Mammary microvascular endothelial cell (primary cell): ENCODE data around the gene UEVLD. TPM values are rescaled to one million over a fixed set of nuclear protein-coding genes. Genes with fewer than 3 reads are reported as not detected.

Experiments
- total RNA-seq: library from RNA; depleted of rRNA; stranded (reverse); fragments of >200 nt; gene quantifications from 2 replicates; pipeline ENCODE4 v1.2.3, GENCODE V29; 2015

UEVLD gene
- 21.7 and 25.4 TPM in 2 replicates for total RNA-seq

GRCh38 chr11:18588297-18589252 lies at the start of gene UEVLD:
UEVLD (minus strand) TSS chr11:18588734; CDS start chr11:18588654, 80 bp downstream.

GRCh38 chr11:18634140-18635032 lies 45.9 kb upstream of the UEVLD start, which contains the start of gene SPTY2D1:
SPTY2D1 (minus strand) TSS chr11:18634342; CDS start chr11:18634257, 85 bp downstream.

GRCh38 chr11:18599739-18600230 lies 11.3 kb upstream of the UEVLD start, which contains the start of gene MISFA:
MISFA (plus strand) TSS chr11:18599789; CDS start chr11:18599929, 140 bp downstream.

DNA sequence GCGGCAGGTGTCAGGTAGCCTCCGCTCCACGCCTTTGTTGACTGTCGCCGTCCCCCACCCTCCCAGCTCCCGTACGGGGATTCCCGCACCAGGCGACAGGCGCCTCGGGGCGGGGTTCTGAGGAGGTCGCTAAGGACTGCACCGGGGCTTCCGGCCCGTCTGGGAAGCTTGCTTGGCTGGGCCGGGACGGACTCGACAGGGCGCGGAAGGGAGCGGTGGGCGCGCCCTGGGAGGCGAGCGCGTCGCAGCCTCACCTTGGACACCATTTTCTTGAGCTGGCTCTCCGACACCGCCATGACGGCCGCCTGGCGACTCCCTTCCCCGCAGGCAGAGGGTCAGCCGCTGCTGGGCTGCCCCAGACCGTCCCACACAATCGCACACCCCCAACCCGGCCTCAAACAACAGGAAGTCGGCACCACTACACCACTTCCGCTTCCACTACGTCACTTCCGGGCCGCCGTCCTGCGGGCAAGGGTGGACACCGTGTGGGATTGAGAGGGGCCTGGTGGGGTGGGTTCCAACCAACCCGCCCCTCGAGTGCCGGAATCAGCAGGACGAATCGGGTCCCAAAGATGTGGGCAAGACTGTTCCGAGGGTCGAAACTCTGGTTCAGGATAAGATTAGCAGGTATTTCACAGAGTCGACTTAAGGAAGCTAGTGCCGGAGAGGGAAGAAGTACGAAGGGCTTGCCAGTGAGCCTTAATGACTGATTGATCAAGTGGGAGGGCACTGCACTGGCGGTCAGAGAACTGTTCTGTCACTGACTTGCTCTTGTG lies 61.8 kb downstream of the UEVLD start, which contains the start of gene TSG101:
TSG101 (minus strand) TSS at position 422 of the 776 bp plus-strand sequence; CDS start at position 296, 126 bp downstream.

Other genes with a start within 250 kb of the UEVLD start
- 656 and 674 TPM in 2 replicates for gene LDHA, start 194.2 kb downstream of the UEVLD start, total RNA-seq
- 0.25 TPM in 1 of 2 replicates, not detected in the other for gene LDHC, start 176.4 kb downstream of the UEVLD start, total RNA-seq
- not detected in 2 replicates for gene LDHAL6A, start 132.9 kb downstream of the UEVLD start, total RNA-seq
- gene TSG101, start 61.8 kb downstream of the UEVLD start, total RNA-seq: 48.3 and 68.1 TPM in 2 replicates
- gene MISFA, start 11.1 kb upstream of the UEVLD start, total RNA-seq: 0.87 TPM in 1 of 2 replicates, not detected in the other
- gene SPTY2D1, start 45.6 kb upstream of the UEVLD start, total RNA-seq: 11.1 and 17.3 TPM in 2 replicates
- 0.93 and 1.6 TPM in 2 replicates for gene TMEM86A, start 110.0 kb upstream of the UEVLD start, total RNA-seq
- gene IGSF22, start 137.5 kb upstream of the UEVLD start, total RNA-seq: not detected in 2 replicates
- gene PTPN5, start 203.1 kb upstream of the UEVLD start, total RNA-seq: not detected in 2 replicates